DND-41 (cell line): ENCODE results near the gene NAIF1.

Experiments
- ATAC-seq: fragments of 200-7000 bp; cut with Tn5 transposase; 3 replicates; pipeline ENCODE4 v1.9.1; 2021; ENCODE audit warnings: low read depth; ENCODE audit not compliant: insufficient read depth
- DNase-seq: peaks from one replicate; pipeline ENCODE4 v3.0.0-alpha.2; 2020
- H2AFZ ChIP-seq: 2 replicates; pipeline ENCODE4 v1.6.0; 2012; ENCODE audit warnings: low read depth, low read length
- H3K27ac ChIP-seq: 2 replicates; pipeline ENCODE4 v1.5.1; 2012; ENCODE audit warnings: low read length, inconsistent platforms
- H3K27me3 ChIP-seq: fragments of 200-600 bp; sonication (generic); 2 replicates; pipeline ENCODE4 v1.6.0; 2012; ENCODE audit warnings: low read length, mild to moderate bottlenecking, inconsistent platforms; ENCODE audit not compliant: insufficient read depth, poor library complexity
- H3K36me3 ChIP-seq: 2 replicates; pipeline ENCODE4 v1.5.1; 2012; ENCODE audit warnings: low read length, inconsistent platforms; ENCODE audit not compliant: insufficient read depth
- H3K4me1 ChIP-seq: 2 replicates; pipeline ENCODE4 v1.5.1; 2012; ENCODE audit warnings: mild to moderate bottlenecking, low read length; ENCODE audit not compliant: insufficient read depth
- H3K4me2 ChIP-seq: 2 replicates; pipeline ENCODE4 v1.6.0; 2012; ENCODE audit warnings: mild to moderate bottlenecking, moderate library complexity, low read length, inconsistent platforms; ENCODE audit not compliant: insufficient read depth
- H3K4me3 ChIP-seq, 2 experiments: fragments of 200-600 bp in 1 of 2; shearing (Covaris generic) in 1 of 2; 2 replicates each; pipeline ENCODE4 v1.5.1; 2012 to 2016; ENCODE audit warnings: inconsistent platforms in 2 of 2, low read length in 2 of 2, mild to moderate bottlenecking in 2 of 2, low read depth in 1 of 2, moderate library complexity in 1 of 2
- H3K79me2 ChIP-seq: 2 replicates; pipeline ENCODE4 v1.6.0; 2012; ENCODE audit warnings: low read length, inconsistent platforms; ENCODE audit not compliant: insufficient read depth
- H3K9ac ChIP-seq: 2 replicates; pipeline ENCODE4 v1.6.0; 2012; ENCODE audit warnings: low read depth, mild to moderate bottlenecking, inconsistent platforms, low read length, moderate library complexity
- H3K9me3 ChIP-seq: 2 replicates; pipeline ENCODE4 v1.5.1; 2012; ENCODE audit warnings: low read length, moderate library complexity, mild to moderate bottlenecking, inconsistent platforms; ENCODE audit not compliant: insufficient read depth, severe bottlenecking
- H4K20me1 ChIP-seq: 2 replicates; pipeline ENCODE4 v1.6.0; 2012; ENCODE audit warnings: low read length; ENCODE audit not compliant: insufficient read depth
- CTCF ChIP-seq: IDR thresholded peaks from 2 replicates; pipeline ENCODE4 v1.5.1; 2012; ENCODE audit warnings: borderline replicate concordance, low read length, moderate library complexity, mild to moderate bottlenecking; ENCODE audit not compliant: poor library complexity, severe bottlenecking; ENCODE audit errors: extremely low read depth
- EZH2 ChIP-seq: IDR thresholded peaks from 3 replicates; pipeline ENCODE4 v1.6.1; 2012; ENCODE audit warnings: borderline replicate concordance, low read depth, mild to moderate bottlenecking, moderate library complexity, low read length, inconsistent platforms; ENCODE audit not compliant: severe bottlenecking

NAIF1 gene

GRCh38 chr9:128056086-128056485 lies 11.0 kb downstream of the NAIF1 start:
- Histone ChIP-seq H3K79me2 (no peaks in the 10 kb centered on the region), H3K4me1 (no peaks in the 10 kb centered on the region), H3K27me3 (no peaks in the 10 kb centered on the region), H3K9me3 (no peaks in the 10 kb centered on the region), H3K27ac (no peak overlapping the region), H3K9ac (no peak overlapping the region), H3K4me3 (no peak overlapping the region), H3K4me2 (no peak overlapping the region), H2AFZ (no peak overlapping the region), H3K36me3 (no peaks in the 10 kb centered on the region), H4K20me1 (no peaks in the 10 kb centered on the region)
- ATAC-seq (no peak), DNase-seq (no peak)
- no peak for TF ChIP-seq EZH2
- TF ChIP-seq CTCF = no peak

DNA sequence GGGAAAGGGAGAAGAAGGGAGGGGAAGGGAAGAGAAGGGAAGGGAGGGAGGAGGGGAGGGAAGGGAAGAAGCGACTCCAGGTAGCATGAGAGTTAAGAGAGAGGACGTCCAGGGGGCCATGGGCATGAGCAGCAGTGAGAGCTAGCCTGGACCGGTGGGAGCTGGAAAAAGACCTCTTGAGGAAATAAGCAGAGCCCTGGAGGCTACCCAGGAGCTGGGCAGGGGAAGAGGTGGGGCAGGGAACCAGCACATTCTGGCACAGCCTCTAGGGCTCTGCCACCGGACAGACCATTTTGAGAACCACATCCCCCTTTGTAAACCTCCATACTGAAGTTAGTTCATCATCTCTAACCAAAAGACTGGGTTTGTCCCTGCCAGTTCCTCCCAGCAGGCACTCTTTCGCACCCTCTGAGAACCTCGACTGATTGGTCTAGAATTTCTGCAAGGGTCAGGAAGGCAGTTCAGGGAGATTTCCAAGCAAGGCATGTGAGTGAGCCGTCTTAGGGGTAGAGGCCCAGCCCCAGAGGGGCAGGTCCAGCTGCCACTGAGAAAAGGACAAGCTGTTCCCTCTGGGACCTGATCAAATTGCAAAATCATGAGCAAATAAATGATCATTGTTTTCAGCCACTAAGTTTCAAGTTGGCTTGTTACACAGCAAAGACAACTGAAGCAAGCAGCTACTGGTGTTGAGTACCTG lies 11.6 kb downstream of the NAIF1 start:
- Histone ChIP-seq H3K79me2 (no peaks in the 10 kb centered on the region), H3K27me3 (no peaks in the 10 kb centered on the region), H3K9me3 (no peaks in the 10 kb centered on the region), H3K4me3 (no peak overlapping the region), H4K20me1 (no peaks in the 10 kb centered on the region), H2AFZ (no peak overlapping the region), H3K4me2 (no peak overlapping the region), H3K9ac (no peak overlapping the region), H3K27ac (no peak overlapping the region), H3K36me3 (no peaks in the 10 kb centered on the region), H3K4me1 (no peaks in the 10 kb centered on the region)
- ATAC-seq (no peak), DNase-seq (no peak)
- TF ChIP-seq CTCF = no peak
- no peak for TF ChIP-seq EZH2

- Histone ChIP-seq H3K9me3 (no peaks in the 10 kb centered on the region), H3K4me1 (no peaks in the 10 kb centered on the region), H3K9ac (no peak overlapping the region), H3K36me3 (no peaks in the 10 kb centered on the region), H3K27ac (no peak overlapping the region), H3K27me3 (no peaks in the 10 kb centered on the region), H4K20me1 (no peaks in the 10 kb centered on the region), H3K79me2 (no peaks in the 10 kb centered on the region), H2AFZ (no peak overlapping the region), H3K4me2 (no peak overlapping the region), H3K4me3 (no peak overlapping the region)
- TF ChIP-seq CTCF = no peak
- no peak for TF ChIP-seq EZH2
- no peak for DNase-seq
- ATAC-seq = no peak
These were observed 13.0 kb downstream of the NAIF1 start for GRCh38 chr9:128054087-128054486.

DNA sequence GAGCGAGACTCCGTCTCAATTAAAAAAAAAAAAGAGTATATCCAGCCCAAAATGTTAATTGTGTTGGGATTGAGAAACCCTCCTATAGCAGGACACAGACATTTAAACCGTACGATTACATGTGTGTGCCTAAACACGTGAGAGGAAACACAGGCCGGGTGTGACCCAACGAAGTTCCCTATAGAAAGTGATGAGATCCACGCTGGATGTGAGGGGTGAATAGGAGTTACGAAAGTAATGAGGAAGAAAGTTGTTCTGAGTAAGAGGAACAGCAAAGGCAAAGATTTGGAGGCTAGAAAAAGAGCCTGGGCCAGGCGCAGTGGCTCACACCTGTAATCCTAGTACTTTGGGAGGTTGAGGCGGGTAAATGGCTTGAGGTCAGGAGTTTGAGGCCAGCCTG lies 13.6 kb downstream of the NAIF1 start:
- Histone ChIP-seq H3K4me2 (no peak overlapping the region), H3K9me3 (no peaks in the 10 kb centered on the region), H2AFZ (no peak overlapping the region), H3K4me1 (no peaks in the 10 kb centered on the region), H3K36me3 (no peaks in the 10 kb centered on the region), H3K27me3 (no peaks in the 10 kb centered on the region), H4K20me1 (no peaks in the 10 kb centered on the region), H3K4me3 (no peak overlapping the region), H3K9ac (no peak overlapping the region), H3K79me2 (no peaks in the 10 kb centered on the region), H3K27ac (no peak overlapping the region)
- ATAC-seq = no peak
- no peak for DNase-seq
- TF ChIP-seq CTCF = no peak
- no peak for TF ChIP-seq EZH2
